Uterus (tissue), 4 donors: Measurements from ENCODE around the gene GRIK2. TPM values are rescaled to one million over a fixed set of nuclear protein-coding genes. Genes with fewer than 3 reads are reported as not detected.

Experiments
- DNase-seq, 2 donors: peaks; one replicate each; pipeline ENCODE4 v3.0.0-alpha.2; 2019 to 2020
- H3K27ac ChIP-seq, 2 donors: fragments of 200-600 bp; sonication (generic); 1 replicate in 1 of 2; 2 replicates in 1 of 2; pipeline ENCODE4 v1.5.1; 2016 to 2018
- H3K27me3 ChIP-seq, 2 donors: fragments of 200-600 bp; sonication (generic); one replicate each; pipeline ENCODE4 v1.5.1; 2018 to 2019; ENCODE audit warnings: control low read depth in 1 of 2
- H3K36me3 ChIP-seq, 2 donors: fragments of 200-600 bp; sonication (generic); one replicate each; pipeline ENCODE4 v1.5.1; 2019; ENCODE audit warnings: control low read depth in 1 of 2
- H3K4me1 ChIP-seq, 2 donors: fragments of 200-600 bp; sonication (generic); one replicate each; pipeline ENCODE4 v1.5.1; 2018 to 2019; ENCODE audit warnings: control low read depth in 1 of 2
- H3K4me3 ChIP-seq, 2 donors: fragments of 200-600 bp; sonication (generic); 1 replicate in 1 of 2; 2 replicates in 1 of 2; pipeline ENCODE4 v1.5.1; 2018 to 2019; ENCODE audit warnings: mild to moderate bottlenecking in 1 of 2
- H3K9me3 ChIP-seq, 2 donors: fragments of 200-600 bp; sonication (generic); one replicate each; pipeline ENCODE4 v1.5.1; 2019; ENCODE audit warnings: control low read depth in 1 of 2
- POLR2A ChIP-seq, 2 donors: fragments of 450-650 bp; IDR thresholded peaks; one replicate each; pipeline ENCODE4 v1.6.1; 2016; ENCODE audit warnings: antibody characterized with exemption in 2 of 2, mild to moderate bottlenecking in 1 of 2, moderate library complexity in 1 of 2
- intact Hi-C: fragments of 100-400 bp; cut with DNase I; formaldehyde crosslinking; loops from one replicate; pipeline ENCODE4 v1.15.1; 2023; ENCODE audit warnings: low total_unique reads
- total RNA-seq, 4 donors: library from RNA; depleted of rRNA in 3 of 4; stranded (reverse); fragments of >200 nt in 3 of 4; gene quantifications; one replicate each; pipeline versions ENCODE4 v1.1.0 to v1.2.4, GENCODE V29; 2014 to 2023
- TF ChIP-seq, protein P1 (sequence below), 4 experiments: fragments of 200-600 bp in 2 of 4; fragments of 450-650 bp in 2 of 4; sonication (generic) in 2 of 4; IDR thresholded peaks; one replicate each; pipeline ENCODE4 v1.5.1; 2016 to 2019; ENCODE audit warnings: antibody characterized with exemption in 4 of 4, mild to moderate bottlenecking in 2 of 4, moderate library complexity in 1 of 4
- donor health status: DM: yes; HTN: yes; CAD: no.

The GRIK2 gene
- total RNA-seq, 4 donors from 2014 or later = 0.76 to 13.1 TPM; not detected in 2

DNA sequence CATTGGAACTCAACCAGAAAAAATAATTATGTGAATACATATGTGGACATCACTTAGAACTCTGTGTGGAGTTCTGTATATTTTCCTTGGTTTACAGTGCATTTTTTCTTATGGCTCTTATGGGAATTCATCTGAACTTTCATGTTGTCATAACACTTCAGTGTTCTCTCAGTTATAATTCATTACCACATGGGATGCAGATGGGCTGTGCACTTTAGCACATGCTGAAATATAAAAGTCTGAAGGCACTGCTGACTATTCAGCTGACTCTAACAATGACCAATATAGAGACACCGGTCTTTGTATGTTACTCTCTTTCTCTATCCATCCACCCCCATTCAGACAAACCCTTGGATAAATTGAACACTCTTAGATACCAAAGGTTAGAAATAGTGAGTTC, 29.3 kb downstream of the GRIK2 start:
- Histone ChIP-seq H3K36me3 (no peaks in the 10 kb centered on the region), H3K27ac (no peak overlapping the region), H3K27me3 (no peaks in the 10 kb centered on the region), H3K4me3 (no peak overlapping the region), H3K4me1 (no peaks in the 10 kb centered on the region), H3K9me3 (no peaks in the 10 kb centered on the region)
- TF ChIP-seq POLR2A (IDR thresholded peaks at IDR 0.05) = no peak
- TF ChIP-seq, protein P1, sequence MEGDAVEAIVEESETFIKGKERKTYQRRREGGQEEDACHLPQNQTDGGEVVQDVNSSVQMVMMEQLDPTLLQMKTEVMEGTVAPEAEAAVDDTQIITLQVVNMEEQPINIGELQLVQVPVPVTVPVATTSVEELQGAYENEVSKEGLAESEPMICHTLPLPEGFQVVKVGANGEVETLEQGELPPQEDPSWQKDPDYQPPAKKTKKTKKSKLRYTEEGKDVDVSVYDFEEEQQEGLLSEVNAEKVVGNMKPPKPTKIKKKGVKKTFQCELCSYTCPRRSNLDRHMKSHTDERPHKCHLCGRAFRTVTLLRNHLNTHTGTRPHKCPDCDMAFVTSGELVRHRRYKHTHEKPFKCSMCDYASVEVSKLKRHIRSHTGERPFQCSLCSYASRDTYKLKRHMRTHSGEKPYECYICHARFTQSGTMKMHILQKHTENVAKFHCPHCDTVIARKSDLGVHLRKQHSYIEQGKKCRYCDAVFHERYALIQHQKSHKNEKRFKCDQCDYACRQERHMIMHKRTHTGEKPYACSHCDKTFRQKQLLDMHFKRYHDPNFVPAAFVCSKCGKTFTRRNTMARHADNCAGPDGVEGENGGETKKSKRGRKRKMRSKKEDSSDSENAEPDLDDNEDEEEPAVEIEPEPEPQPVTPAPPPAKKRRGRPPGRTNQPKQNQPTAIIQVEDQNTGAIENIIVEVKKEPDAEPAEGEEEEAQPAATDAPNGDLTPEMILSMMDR (IDR thresholded peaks at IDR 0.05) = no peak
- intact Hi-C loops = no loop called here
- DNase-seq = no peak

- intact Hi-C loops = no loop called here
Measured at GRCh38 chr6:101429270-101429669, 35.8 kb downstream of the GRIK2 start.

GRCh38 chr6:101429845-101430244, 36.3 kb downstream of the GRIK2 start:
- TF ChIP-seq, protein P1 (IDR thresholded peaks at IDR 0.05) = no peak
- no peak for TF ChIP-seq POLR2A (IDR thresholded peaks at IDR 0.05)
- DNase-seq = no peak
- no peak overlapping the region for H3K4me3 ChIP-seq
- no peak overlapping the region for H3K27ac ChIP-seq
- no peaks in the 10 kb centered on the region for H3K27me3 ChIP-seq
- no peaks in the 10 kb centered on the region for H3K36me3 ChIP-seq
- H3K4me1 ChIP-seq = no peaks in the 10 kb centered on the region
- no peaks in the 10 kb centered on the region for H3K9me3 ChIP-seq
- intact Hi-C loops = no loop called here

More at GRCh38 chr6:101429270-101429669, 35.8 kb downstream of the GRIK2 start:
- Histone ChIP-seq H3K27ac (no peak overlapping the region), H3K4me3 (no peak overlapping the region), H3K36me3 (no peaks in the 10 kb centered on the region), H3K27me3 (no peaks in the 10 kb centered on the region), H3K9me3 (no peaks in the 10 kb centered on the region), H3K4me1 (no peaks in the 10 kb centered on the region)
- no peak for TF ChIP-seq POLR2A (IDR thresholded peaks at IDR 0.05)
- TF ChIP-seq, protein P1 (IDR thresholded peaks at IDR 0.05) = no peak
- no peak for DNase-seq

DNA sequence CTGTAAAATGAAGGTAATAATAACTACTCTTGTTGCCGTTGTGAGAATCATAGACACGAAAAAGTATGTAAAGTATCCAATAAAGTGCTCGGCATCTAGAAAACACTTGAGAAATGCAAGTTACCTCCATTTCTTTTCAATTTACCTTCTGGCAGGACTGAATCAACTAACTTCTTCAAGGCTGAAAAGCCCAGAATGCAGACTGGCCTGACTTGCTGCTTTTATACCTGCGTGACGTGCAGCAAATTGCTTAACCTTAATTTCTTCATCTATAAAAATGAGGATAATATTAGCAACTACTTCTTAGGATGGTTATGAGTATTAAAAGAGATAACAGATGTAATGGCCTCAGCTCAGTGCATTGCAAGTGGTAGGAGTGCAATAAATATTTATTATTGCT, 39.6 kb downstream of the GRIK2 start:
- H3K4me1 ChIP-seq = no peaks in the 10 kb centered on the region
- no peaks in the 10 kb centered on the region for H3K9me3 ChIP-seq
- intact Hi-C loops = no loop called here
- H3K36me3 ChIP-seq = no peaks in the 10 kb centered on the region
- no peak overlapping the region for H3K4me3 ChIP-seq
- H3K27ac ChIP-seq = no peak overlapping the region
- TF ChIP-seq POLR2A (IDR thresholded peaks at IDR 0.05) = no peak
- TF ChIP-seq, protein P1 (IDR thresholded peaks at IDR 0.05) = no peak
- no peaks in the 10 kb centered on the region for H3K27me3 ChIP-seq
- no peak for DNase-seq

DNA sequence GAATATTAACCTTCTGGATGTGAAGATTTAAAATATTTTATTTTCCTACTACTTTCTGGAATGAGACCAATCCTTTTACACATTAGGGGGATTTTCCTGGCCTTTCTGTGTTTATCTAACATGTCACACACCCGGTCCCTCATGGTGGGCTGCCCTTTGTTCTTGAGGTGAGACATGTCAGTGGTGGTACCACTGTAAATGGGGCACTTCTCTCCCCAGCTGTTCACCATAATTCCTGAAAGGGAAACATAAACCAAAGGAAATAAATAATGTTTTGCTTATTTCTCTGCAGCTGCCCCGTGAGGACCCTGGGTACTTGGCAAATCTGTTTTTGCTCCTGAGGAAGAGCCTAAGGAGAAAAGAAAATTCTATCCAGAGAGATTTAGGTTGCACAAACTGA, 41.1 kb downstream of the GRIK2 start:
- H3K4me3 ChIP-seq = no peak overlapping the region
- H3K27ac ChIP-seq = no peak overlapping the region
- no peaks in the 10 kb centered on the region for H3K4me1 ChIP-seq
- no peak for DNase-seq
- TF ChIP-seq, protein P1 (IDR thresholded peaks at IDR 0.05) = no peak
- no peak for TF ChIP-seq POLR2A (IDR thresholded peaks at IDR 0.05)
- no peaks in the 10 kb centered on the region for H3K27me3 ChIP-seq
- no peaks in the 10 kb centered on the region for H3K36me3 ChIP-seq
- intact Hi-C loops = no loop called here
- no peaks in the 10 kb centered on the region for H3K9me3 ChIP-seq
